Stimulated activated CD8-positive, alpha-beta memory T cell treated with anti-CD3 and anti-CD28 coated beads, Interleukin-2, amount 100 ng/mL, for 1 hour (primary cell): Measurements from ENCODE around the gene GTF2A1L.
"Not testable (repeated sequence)": the region's sequence is repeated elsewhere in the genome, so short reads cannot be mapped to it uniquely, and the experiment has no call there.

Experiments used
- DNase-seq, 2 donors: peaks; one replicate each; pipeline ENCODE4 v3.0.0-alpha.2; 2020; ENCODE audit warnings: low read depth in 2 of 2

The GTF2A1L gene

GRCh38 chr2:48699348-48699930, 81.8 kb downstream of the GTF2A1L start:
- DNase-seq: no peak

DNA sequence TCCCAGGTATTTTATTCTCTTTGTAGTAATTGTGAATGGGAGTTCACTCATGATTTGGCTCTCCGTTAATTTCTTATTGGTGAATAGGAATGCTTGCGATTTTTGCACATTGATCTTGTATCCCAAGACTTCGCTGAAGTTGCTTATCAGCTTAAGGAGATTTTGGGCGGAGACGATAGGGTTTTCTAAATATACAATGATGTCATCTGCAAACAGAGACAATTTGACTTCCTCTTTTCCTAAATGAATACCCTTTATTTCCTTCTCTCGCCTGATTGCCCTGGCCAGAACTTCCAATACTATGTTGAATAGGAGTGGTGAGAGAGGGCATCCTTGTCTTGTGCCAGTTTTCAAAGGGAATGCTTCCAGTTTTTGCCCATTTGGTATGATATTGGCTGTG, 86.0 kb downstream of the GTF2A1L start:
- not testable (repeated sequence) for DNase-seq

GRCh38 chr2:48707466-48707865, 89.8 kb downstream of the GTF2A1L start:
- DNase-seq: no peak

- DNase-seq: no peak
Observed at GRCh38 chr2:48709096-48710034, 91.7 kb downstream of the GTF2A1L start.

DNA sequence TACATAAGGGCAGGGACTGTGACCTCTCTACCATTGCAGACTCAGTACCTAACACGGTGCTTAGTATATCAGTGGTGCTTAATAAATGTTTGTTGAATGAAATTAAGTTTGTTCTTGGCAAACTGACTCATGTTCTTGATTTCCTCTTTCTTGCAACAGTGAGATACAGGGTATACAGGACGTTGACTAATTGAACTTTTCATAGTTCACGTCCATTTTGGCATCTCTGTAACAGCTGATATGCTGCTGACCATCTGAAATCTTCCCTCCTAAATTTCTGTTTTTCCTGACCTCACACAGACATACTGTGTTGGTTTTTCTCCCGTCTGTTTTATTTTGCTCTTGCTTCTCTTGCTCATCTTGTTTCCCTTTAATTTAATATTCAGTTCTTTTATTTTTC, 93.7 kb downstream of the GTF2A1L start:
- DNase-seq: no peak

DNA sequence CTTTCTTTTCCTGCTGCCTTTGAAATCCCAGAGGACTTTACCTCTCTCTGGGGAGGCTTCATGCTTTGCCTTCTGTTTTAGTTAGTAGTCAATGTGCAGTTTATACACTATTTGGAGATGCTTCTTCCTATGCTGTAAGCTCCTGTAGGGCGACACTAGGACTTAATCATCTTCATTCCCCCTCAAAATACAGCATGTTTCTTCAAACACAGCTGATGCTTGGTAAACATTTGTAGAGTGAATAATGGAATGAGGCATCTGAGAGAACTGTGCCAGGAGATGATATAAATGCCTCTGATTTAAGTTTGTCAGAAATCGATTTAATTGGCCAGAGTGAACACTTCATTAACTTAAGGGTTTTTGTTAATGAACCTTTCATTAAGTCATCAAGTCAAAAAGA, 94.5 kb downstream of the GTF2A1L start:
- no peak for DNase-seq

- no peak for DNase-seq
Observed at GRCh38 chr2:48713647-48714046, 96.0 kb downstream of the GTF2A1L start.

- no peak for DNase-seq
Observed at GRCh38 chr2:48714245-48714644, 96.6 kb downstream of the GTF2A1L start.

DNA sequence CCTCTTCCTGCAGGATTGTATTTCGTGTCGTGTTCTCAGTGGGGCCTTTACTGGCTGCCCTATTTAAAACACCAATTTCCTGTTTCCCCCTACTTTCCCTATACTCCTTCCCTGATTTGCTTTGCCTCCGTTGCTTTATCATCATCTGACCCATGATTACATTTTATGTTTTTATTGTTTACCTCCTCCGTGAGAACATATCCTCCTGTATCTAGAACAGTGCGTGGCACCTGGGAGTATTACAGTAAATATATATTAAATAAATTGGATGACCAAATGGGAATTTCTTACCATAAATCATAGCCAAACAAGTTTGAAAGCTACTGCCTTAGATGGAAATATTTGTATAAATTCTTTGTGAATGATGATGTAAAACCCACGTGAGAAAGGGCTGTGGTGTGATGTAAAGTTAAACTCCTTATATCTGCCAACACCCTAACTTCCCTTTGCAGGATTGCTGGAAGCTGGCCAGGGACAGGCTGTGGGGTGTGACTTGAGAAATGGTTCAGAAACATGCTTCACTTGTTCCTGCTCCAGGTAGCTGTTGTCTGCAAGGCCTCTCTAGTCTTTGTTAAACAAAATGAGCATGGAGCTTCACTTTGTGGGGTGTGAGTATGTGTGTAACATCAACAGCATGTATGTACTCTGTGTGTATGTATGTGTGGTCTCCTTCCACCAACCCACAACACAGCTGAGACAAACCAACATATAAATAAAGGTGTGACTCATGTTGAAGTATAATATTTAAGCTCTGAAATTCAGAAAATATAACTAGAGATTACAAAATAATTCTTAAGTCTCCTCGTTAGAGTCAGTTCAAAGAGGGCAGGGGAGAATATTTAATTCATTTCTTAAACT, 97.6 kb downstream of the GTF2A1L start:
- DNase-seq: no peak

DNA sequence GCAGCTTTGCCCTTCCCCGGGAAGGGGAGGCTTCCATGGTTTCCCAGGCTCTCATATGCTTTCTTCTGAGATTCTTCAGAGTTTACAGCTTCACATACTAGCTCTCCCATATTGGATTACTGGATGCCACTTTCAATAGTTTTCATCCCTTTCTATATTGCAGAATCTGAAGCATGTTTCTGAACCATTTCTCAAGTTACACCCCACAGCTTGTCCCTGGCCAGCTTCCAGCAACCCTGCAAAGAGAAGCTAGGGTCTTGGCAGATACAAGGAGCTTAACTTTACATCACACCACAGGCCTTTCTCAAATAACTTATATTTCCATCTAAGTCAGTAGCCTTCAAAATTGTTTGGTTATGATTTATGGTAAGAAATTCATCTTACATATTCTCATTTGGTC, 98.3 kb downstream of the GTF2A1L start:
- DNase-seq: no peak

GRCh38 chr2:48717846-48718245, 100.2 kb downstream of the GTF2A1L start:
- DNase-seq: no peak

- DNase-seq: no peak
Observed at GRCh38 chr2:48719480-48720177, 102.0 kb downstream of the GTF2A1L start.

- DNase-seq: no peak
Observed at GRCh38 chr2:48721158-48721557, 103.5 kb downstream of the GTF2A1L start.

DNA sequence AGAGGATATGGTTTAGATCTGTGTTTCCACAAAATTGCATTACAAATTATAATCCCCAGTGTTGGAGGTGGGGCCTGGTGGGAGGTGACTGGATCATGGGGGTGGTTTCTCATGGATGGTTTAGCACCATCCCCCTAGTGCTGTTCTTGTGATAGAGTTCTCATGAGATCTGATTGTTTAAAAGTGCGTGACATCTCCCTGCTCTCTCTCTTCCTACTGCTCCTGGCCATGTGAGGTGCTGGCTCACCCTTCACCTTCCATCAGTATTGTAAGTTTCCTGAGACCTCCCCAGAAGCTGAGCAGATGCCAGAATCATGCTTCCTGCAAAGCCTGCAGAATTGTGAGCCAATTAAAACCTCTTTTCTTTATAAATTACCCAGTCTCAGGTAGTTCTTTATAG, 104.7 kb downstream of the GTF2A1L start:
- no peak for DNase-seq

DNA sequence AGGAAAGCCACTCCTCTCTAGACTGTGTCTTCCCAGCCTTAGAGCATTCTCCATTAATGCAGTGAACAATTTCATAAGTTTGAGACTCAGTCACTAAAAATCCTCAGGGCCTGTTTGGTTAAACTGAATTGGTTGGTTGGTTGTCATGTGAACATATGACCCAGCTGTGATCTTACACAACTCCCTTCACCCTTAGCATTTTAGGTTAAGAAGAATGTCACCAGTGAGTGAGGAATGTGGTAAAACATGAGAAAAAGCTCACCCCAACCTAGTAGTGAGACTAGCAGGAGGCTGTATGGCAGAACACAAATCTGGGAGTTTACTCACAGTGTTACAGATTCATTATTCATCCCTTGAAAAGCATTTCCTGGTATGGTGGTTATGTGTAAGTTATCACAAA, 105.5 kb downstream of the GTF2A1L start:
- DNase-seq: no peak

DNA sequence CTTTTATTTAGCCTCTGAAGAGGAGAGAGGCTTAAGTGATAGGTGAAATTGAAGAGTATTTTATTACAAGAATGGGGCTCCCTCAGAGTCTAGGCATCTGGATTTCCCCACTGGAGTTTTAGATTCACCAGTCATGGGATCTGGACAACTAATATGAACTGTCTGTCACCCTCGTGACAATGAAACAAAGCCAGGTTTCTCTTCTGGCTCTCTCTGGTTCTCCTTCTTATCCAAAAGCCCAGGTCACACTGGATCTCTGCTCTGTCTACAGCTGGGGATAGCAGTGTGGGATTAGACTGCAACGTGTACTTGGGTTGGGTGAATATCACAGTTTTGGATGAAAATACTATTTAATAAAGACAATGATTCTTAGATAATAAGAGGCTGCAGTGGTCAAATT, 106.6 kb downstream of the GTF2A1L start:
- no peak for DNase-seq

GRCh38 chr2:48725696-48726494, 108.2 kb downstream of the GTF2A1L start:
- no peak for DNase-seq

DNA sequence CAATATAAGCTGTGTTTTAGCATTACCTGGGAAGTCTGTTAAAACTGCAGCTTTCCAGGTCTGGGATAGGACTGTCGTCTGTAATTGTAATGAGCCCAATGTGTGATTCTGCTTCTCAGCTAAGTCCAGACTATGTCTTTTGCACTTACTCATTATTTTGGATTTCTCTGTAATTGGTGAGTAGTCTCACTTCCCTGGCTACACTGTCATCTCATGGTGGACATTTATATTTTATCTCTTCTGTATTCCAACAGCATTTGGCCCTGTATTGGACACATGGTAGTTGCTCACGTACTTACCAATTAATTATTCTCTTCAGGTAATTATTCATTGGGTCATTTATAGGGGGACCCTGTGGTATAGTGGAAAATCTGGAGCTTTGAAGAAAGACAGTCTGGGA, 109.9 kb downstream of the GTF2A1L start:
- no peak for DNase-seq

DNA sequence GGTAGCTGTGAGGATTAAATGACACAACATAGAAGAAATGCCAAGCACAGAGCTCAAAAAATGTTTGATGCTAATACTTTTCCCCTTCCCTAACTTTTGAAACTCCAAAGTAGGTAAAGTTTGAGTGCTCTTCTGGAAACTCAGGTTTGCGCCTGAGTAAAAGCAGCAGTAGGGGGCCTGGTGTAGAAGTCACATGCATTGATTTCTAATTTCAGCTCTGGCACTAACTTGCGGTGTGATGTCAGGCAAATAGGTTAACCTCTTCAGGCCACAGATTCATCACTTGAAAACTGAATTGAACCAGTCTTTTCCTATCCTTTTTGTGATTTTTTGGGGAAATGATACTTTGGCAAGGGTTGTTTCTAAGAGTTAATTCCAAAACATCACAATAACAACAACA, 110.6 kb downstream of the GTF2A1L start:
- DNase-seq: no peak

DNA sequence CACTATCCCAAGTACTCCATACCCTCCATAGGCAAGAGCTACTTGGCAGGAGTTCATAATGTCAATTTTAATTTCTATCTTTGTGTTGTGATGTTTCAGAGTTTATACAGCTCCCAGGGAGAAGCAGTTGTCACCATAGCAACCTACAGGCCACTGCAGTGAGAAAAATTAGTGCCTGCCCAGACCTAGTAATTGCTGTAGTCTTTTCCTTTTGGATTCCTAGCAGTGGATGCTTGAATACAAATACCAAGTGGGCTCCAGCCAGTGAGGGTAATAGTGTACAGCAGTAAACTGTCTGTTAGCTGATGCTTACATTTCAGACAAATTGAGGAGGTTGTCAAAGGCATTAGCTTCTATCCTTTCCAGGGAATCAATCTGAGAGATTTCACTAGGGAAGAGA, 111.2 kb downstream of the GTF2A1L start:
- no peak for DNase-seq
